ENCODE measurements around the gene PRRT1. TPM values are rescaled to one million over a fixed set of nuclear protein-coding genes. Genes with fewer than 3 reads are reported as not detected.
A peak's percentile ranks its signal among the peaks of the same experiment; 100 is the strongest.

PRRT1 gene
- polyA plus RNA-seq, 1 donor (not counting 4 experiments of a cell fraction or from before 2014, with no cell fraction given) = 0.09 TPM

DNA sequence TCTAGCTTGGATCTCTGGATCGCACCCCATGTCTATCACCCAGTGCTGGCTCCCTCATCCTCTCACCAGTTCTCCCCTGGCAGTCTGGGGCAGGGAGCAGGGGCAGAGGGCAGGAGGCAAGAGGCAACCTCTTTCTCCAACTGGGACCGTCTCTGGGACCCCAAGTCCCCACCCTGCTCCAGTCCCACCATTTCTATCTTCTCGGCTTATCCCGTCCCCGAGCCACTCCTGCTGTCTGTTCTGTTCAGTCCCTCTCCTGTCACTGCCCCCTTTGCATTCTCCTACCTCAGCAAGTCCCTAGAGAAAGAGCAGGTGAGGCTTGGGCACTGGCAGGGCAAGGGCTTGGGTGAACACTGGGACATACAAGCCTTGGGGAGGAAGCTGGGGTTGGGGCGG lies 42.0 kb downstream of the PRRT1 start:
- no peak for TF ChIP-seq EZH2 (IDR thresholded peaks at IDR 0.05; ENCODE audit: low read length)
- no peak for TF ChIP-seq CTCF (optimal IDR thresholded peaks at IDR 0.05 in 1 of 3, IDR thresholded peaks at IDR 0.05 in 1 of 3, conservative IDR thresholded peaks at IDR 0.05 in 1 of 3; ENCODE audit: extremely low read depth in 1 of 3, insufficient read depth in 2 of 3, low read length in 3 of 3)
- dilution Hi-C loops (cut with MboI; ENCODE audit: extremely low pct_ligation_motif_present, low sequenced_read_pairs) = no loop called here
- Histone ChIP-seq H3K4me1 (ENCODE audit: control insufficient read depth, extremely low read depth, insufficient read depth, low read length) (peaks cover 29% of the 10 kb centered on the region), H3K27me3 (ENCODE audit: control insufficient read depth, extremely low read depth, insufficient read depth, low read length) (peaks cover 9% of the 10 kb centered on the region), H3K27ac (ENCODE audit: control insufficient read depth, insufficient read depth, low read length) (no peak overlapping the region), H3K79me2 (ENCODE audit: control insufficient read depth, insufficient read depth, low read length) (no peaks in the 10 kb centered on the region), H3K4me2 (ENCODE audit: control insufficient read depth, extremely low read depth, insufficient read depth, low read depth, low read length) (no peak overlapping the region), H3K9ac (ENCODE audit: control insufficient read depth, extremely low read depth, insufficient read depth, low read length) (no peak overlapping the region), H3K4me3 (ENCODE audit: control insufficient read depth in 2 of 3, extremely low read depth in 1 of 3, insufficient read depth in 2 of 3, low read depth in 1 of 3, low read length in 3 of 3) (no peak overlapping the region), H3K36me3 (ENCODE audit: control insufficient read depth in 2 of 2, extremely low read depth in 1 of 2, insufficient read depth in 2 of 2, low read length in 2 of 2) (peaks cover 2 to 8% of the 10 kb centered on the region in 2 experiments), H3K9me3 (ENCODE audit: control insufficient read depth, low read depth, low read length) (no peaks in the 10 kb centered on the region), H2AFZ (ENCODE audit: control insufficient read depth, low read length) (no peak overlapping the region), H4K20me1 (ENCODE audit: control insufficient read depth, extremely low read depth, insufficient read depth, low read length) (no peaks in the 10 kb centered on the region), H3K9me1 (ENCODE audit: control insufficient read depth, extremely low read depth, insufficient read depth, low read length) (no peaks in the 10 kb centered on the region)
- no peak for FAIRE-seq
- DNase-seq (ENCODE audit: low read depth, low spot score) = no peak

- peak within 1 kb of the TSS; percentile 41 for H3K4me2 ChIP-seq (ENCODE audit: control insufficient read depth, extremely low read depth, insufficient read depth, low read depth, low read length)
- FAIRE-seq = no peak
Measured at GRCh38 chr6:32109114-32109764, 42.5 kb downstream of the PRRT1 start, which contains the start of gene TNXB. TSS of gene TNXB (minus strand) at chr6:32109338. CDS start at chr6:32098198, 11,140 bp downstream.

More at GRCh38 chr6:32109114-32109764, 42.5 kb downstream of the PRRT1 start, which contains the start of gene TNXB:
- Histone ChIP-seq H3K9me3 (ENCODE audit: control insufficient read depth, low read depth, low read length) (no peaks in the 10 kb centered on the region), H3K9me1 (ENCODE audit: control insufficient read depth, extremely low read depth, insufficient read depth, low read length) (no peaks in the 10 kb centered on the region), H2AFZ (ENCODE audit: control insufficient read depth, low read length) (no peak within 1 kb of the TSS), H3K27ac (ENCODE audit: control insufficient read depth, insufficient read depth, low read length) (no peak within 1 kb of the TSS), H3K79me2 (ENCODE audit: control insufficient read depth, insufficient read depth, low read length) (no peaks in the 10 kb centered on the region), H3K36me3 (ENCODE audit: control insufficient read depth in 2 of 2, extremely low read depth in 1 of 2, insufficient read depth in 2 of 2, low read length in 2 of 2) (peaks cover 2 to 5% of the 10 kb centered on the region in 2 experiments), H3K4me1 (ENCODE audit: control insufficient read depth, extremely low read depth, insufficient read depth, low read length) (peaks cover 24% of the 10 kb centered on the region), H3K4me3 (ENCODE audit: control insufficient read depth in 2 of 3, extremely low read depth in 1 of 3, insufficient read depth in 2 of 3, low read depth in 1 of 3, low read length in 3 of 3) (no peak within 1 kb of the TSS), H3K9ac (ENCODE audit: control insufficient read depth, extremely low read depth, insufficient read depth, low read length) (no peak within 1 kb of the TSS), H3K27me3 (ENCODE audit: control insufficient read depth, extremely low read depth, insufficient read depth, low read length) (peaks cover 9% of the 10 kb centered on the region), H4K20me1 (ENCODE audit: control insufficient read depth, extremely low read depth, insufficient read depth, low read length) (no peaks in the 10 kb centered on the region)
- no peak for DNase-seq (ENCODE audit: low read depth, low spot score)
- dilution Hi-C loops (cut with MboI; ENCODE audit: extremely low pct_ligation_motif_present, low sequenced_read_pairs) = no loop called here
- TF ChIP-seq CTCF (optimal IDR thresholded peaks at IDR 0.05 in 1 of 3, IDR thresholded peaks at IDR 0.05 in 1 of 3, conservative IDR thresholded peaks at IDR 0.05 in 1 of 3; ENCODE audit: extremely low read depth in 1 of 3, insufficient read depth in 2 of 3, low read length in 3 of 3) = no peak
- TF ChIP-seq EZH2 (IDR thresholded peaks at IDR 0.05; ENCODE audit: low read length) = no peak
